ENCODE data around the gene PCAT6. TPM values are rescaled to one million over a fixed set of nuclear protein-coding genes. Genes with fewer than 3 reads are reported as not detected.
"Not testable (repeated sequence)": the region's sequence is repeated elsewhere in the genome, so short reads cannot be mapped to it uniquely, and the experiment has no call there.

The PCAT6 gene
- total RNA-seq, 3 donors from 2014 or later = 0.69 to 1.3 (median 1.0) TPM

GRCh38 chr1:202812176-202813026, 1.6 kb downstream of the PCAT6 start:
- intact Hi-C loops (cut with DNase I, micrococcal nuclease) = no loop called here
- DNase-seq = peak in 2 of 3 donors; percentile 54 to 64

GRCh38 chr1:202815120-202815519, 4.4 kb downstream of the PCAT6 start:
- no peak for TF ChIP-seq CTCF (IDR thresholded peaks at IDR 0.05)
- H3K4me3 ChIP-seq = no peak overlapping the region
- H3K36me3 ChIP-seq (ENCODE audit: low read depth) = no peaks in the 10 kb centered on the region
- no peaks in the 10 kb centered on the region for H3K9me3 ChIP-seq
- ATAC-seq = no peak
- DNase-seq = no peak
- intact Hi-C loops (cut with DNase I, micrococcal nuclease) = no loop called here
- H3K4me1 ChIP-seq (ENCODE audit: low read depth) = peaks cover 8% of the 10 kb centered on the region

More at GRCh38 chr1:202812176-202813026, 1.6 kb downstream of the PCAT6 start:
- no peaks in the 10 kb centered on the region for H3K9me3 ChIP-seq
- H3K4me3 ChIP-seq = no peak overlapping the region
- no peaks in the 10 kb centered on the region for H3K36me3 ChIP-seq (ENCODE audit: low read depth)
- TF ChIP-seq CTCF (IDR thresholded peaks at IDR 0.05) = no peak
- no peak for ATAC-seq
- H3K4me1 ChIP-seq (ENCODE audit: low read depth) = peaks cover 13% of the 10 kb centered on the region

GRCh38 chr1:202818819-202819218, 8.1 kb downstream of the PCAT6 start:
- TF ChIP-seq CTCF (IDR thresholded peaks at IDR 0.05) = no peak
- Histone ChIP-seq H3K4me3 (no peak overlapping the region), H3K36me3 (ENCODE audit: low read depth) (no peaks in the 10 kb centered on the region), H3K9me3 (no peaks in the 10 kb centered on the region), H3K4me1 (ENCODE audit: low read depth) (no peaks in the 10 kb centered on the region)
- ATAC-seq (peak; percentile 26), DNase-seq (no peak)
- intact Hi-C loops (cut with DNase I, micrococcal nuclease) = no loop called here

- ATAC-seq = no peak
Observed at GRCh38 chr1:202821467-202821866, 10.7 kb downstream of the PCAT6 start.

GRCh38 chr1:202825748-202826147, 15.0 kb downstream of the PCAT6 start:
- intact Hi-C loops (cut with DNase I, micrococcal nuclease) = no loop called here
- no peak for ATAC-seq
- DNase-seq = no peak
- TF ChIP-seq CTCF (IDR thresholded peaks at IDR 0.05) = no peak
- H3K4me3 ChIP-seq = no peak overlapping the region
- no peaks in the 10 kb centered on the region for H3K36me3 ChIP-seq (ENCODE audit: low read depth)
- H3K9me3 ChIP-seq = no peaks in the 10 kb centered on the region
- no peaks in the 10 kb centered on the region for H3K4me1 ChIP-seq (ENCODE audit: low read depth)

More at GRCh38 chr1:202821467-202821866, 10.7 kb downstream of the PCAT6 start:
- Histone ChIP-seq H3K36me3 (ENCODE audit: low read depth) (no peaks in the 10 kb centered on the region), H3K9me3 (no peaks in the 10 kb centered on the region), H3K4me1 (ENCODE audit: low read depth) (no peaks in the 10 kb centered on the region), H3K4me3 (no peak overlapping the region)
- intact Hi-C loops (cut with DNase I, micrococcal nuclease) = no loop called here
- no peak for DNase-seq
- no peak for TF ChIP-seq CTCF (IDR thresholded peaks at IDR 0.05)

GRCh38 chr1:202829223-202829622, 18.5 kb downstream of the PCAT6 start:
- intact Hi-C loops (cut with DNase I, micrococcal nuclease) = not testable (repeated sequence)

More at GRCh38 chr1:202829223-202829622, 18.5 kb downstream of the PCAT6 start:
- not testable (repeated sequence) for DNase-seq; H3K36me3 ChIP-seq (ENCODE audit: low read depth); H3K4me1 ChIP-seq (ENCODE audit: low read depth); H3K9me3 ChIP-seq; H3K4me3 ChIP-seq; ATAC-seq
